K562 (cell line): Measurements from ENCODE around the gene SLC25A42. TPM values are rescaled to one million over a fixed set of nuclear protein-coding genes. Genes with fewer than 3 reads are reported as not detected.
A peak's percentile ranks its signal among the peaks of the same experiment; 100 is the strongest.

Source experiments
- AFF4 ChIP-seq: sonication (generic); formaldehyde crosslinking; IDR thresholded peaks from 2 replicates; pipeline ENCODE4 v1.8.0; 2023; ENCODE audit warnings: mild to moderate bottlenecking, missing genetic modification reagents
- ARID2 ChIP-seq: fragments of 450-650 bp; IDR thresholded peaks from 2 replicates; pipeline ENCODE4 v1.6.1; 2017; ENCODE audit warnings: antibody characterized with exemption, mild to moderate bottlenecking
- CHD7 ChIP-seq: fragments of 200-600 bp; sonication (generic); IDR thresholded peaks from one replicate; pipeline ENCODE4 v1.6.1; 2012; ENCODE audit warnings: mild to moderate bottlenecking, low read depth, low read length, inconsistent platforms
- CUX1 ChIP-seq: fragments of 200-800 bp; sonication (Bioruptor generic); IDR thresholded peaks from 2 replicates; pipeline ENCODE4 v1.6.1; 2016; ENCODE audit warnings: missing genetic modification characterization, missing compliant biosample characterization
- RNF2 ChIP-seq: sonication (generic); IDR thresholded peaks from 2 replicates; pipeline ENCODE4 v1.6.1; 2016
- ZNF583 ChIP-seq: fragments of 250-450 bp; sonication (Bioruptor Pico); IDR thresholded peaks from 2 replicates; pipeline ENCODE4 v1.4.0; 2020
- polyA plus RNA-seq, 8 experiments: library from polyadenylated mRNA; depleted of rRNA in 4 of 8; stranded (reverse) in 5 of 8; unstranded in 3 of 8; fragments of >200 nt; fragmentation: Nextera tagmentation in 2 of 8; fragmentation: Illumina TruSeq in 1 of 8; extraction: Ambion mirVana in 2 of 8; extraction: Trizol in 1 of 8; gene quantifications; 2 replicates each; pipeline versions ENCODE4 v1.2.1 to v1.2.3, GENCODE V29; 2011 to 2014; ENCODE audit warnings: inconsistent platforms in 1 of 8, missing spikeins in 1 of 8
- total RNA-seq, 7 experiments: library from RNA; depleted of rRNA in 6 of 7; stranded (reverse); fragments of >200 nt in 6 of 7; fragmentation: Illumina TruSeq in 2 of 7; extraction: Trizol in 2 of 7; gene quantifications; 2 replicates each; pipeline versions ENCODE4 v1.2.1 to v1.2.3, GENCODE V29; 2011 to 2021; ENCODE audit warnings: low replicate concordance in 1 of 7

Gene SLC25A42
- total and polyA plus RNA-seq, 9 of the 15 experiments (the other 6 are each of a cell fraction or from before 2014, with no cell fraction given) = 0.59 to 32.2 (median 14.1) TPM

GRCh38 chr19:19033426-19034203 is 30.2 kb upstream of the SLC25A42 start, which contains the start of the genes ARMC6 and SUGP2 (continued):
- TF ChIP-seq CHD7 = no peak
- TF ChIP-seq CUX1 = no peak
- TF ChIP-seq ZNF583 (CRISPR knock-in tag) = no peak
- peak; percentile 83 for TF ChIP-seq RNF2
- no peak for TF ChIP-seq ARID2
- peak; percentile 93; the same call in 1 of the 2 replicates for TF ChIP-seq AFF4 (CRISPR knock-in tag)
